B cell (primary cell): ENCODE data around the gene EML6. TPM values are rescaled to one million over a fixed set of nuclear protein-coding genes. Genes with fewer than 3 reads are reported as not detected.
"Not testable (repeated sequence)": the region's sequence is repeated elsewhere in the genome, so short reads cannot be mapped to it uniquely, and the experiment has no call there.

ENCODE experiments used
- ATAC-seq: fragments of 200-7000 bp; cut with Tn5 transposase; one replicate; pipeline ENCODE4 v1.10.0; 2021; ENCODE audit warnings: low read depth, mild to moderate bottlenecking, moderate number of reproducible peaks, moderate library complexity
- CTCF ChIA-PET: fragments of 350-600 bp; sonication (Branson Sonifier 250); formaldehyde crosslinking; loops from one replicate; lab custom pipeline; 2021; ENCODE audit warnings: antibody characterized with exemption, inconsistent platforms; lab: Charles Lee
- POLR2A ChIA-PET: fragments of 350-600 bp; sonication (Branson Sonifier 250); formaldehyde crosslinking; loops from one replicate; lab custom pipeline; 2021; ENCODE audit warnings: antibody characterized with exemption; lab: Charles Lee
- DNase-seq: peaks from one replicate; pipeline ENCODE4 v3.0.0; 2013
- H2AFZ ChIP-seq: 2 replicates; pipeline ENCODE4 v1.6.1; 2012; ENCODE audit warnings: mild to moderate bottlenecking, low read depth, low read length; ENCODE audit not compliant: insufficient read depth, poor library complexity, severe bottlenecking
- H3K27ac ChIP-seq, 2 donors: 1 replicate in 1 of 2; 2 replicates in 1 of 2; pipeline ENCODE4 v1.5.1; 2012 to 2013; ENCODE audit warnings: low read length in 2 of 2, mild to moderate bottlenecking in 2 of 2, moderate library complexity in 1 of 2
- H3K27me3 ChIP-seq, 4 experiments: fragments of 200-600 bp in 1 of 4; sonication (generic) in 1 of 4; replicated peaks in 1 of 4; 1 replicate in 2 of 4; 2 replicates in 2 of 4; pipeline versions ENCODE4 v1.6.1 to v1.7.0; 2013 to 2016; ENCODE audit warnings: low read length in 3 of 4, mild to moderate bottlenecking in 2 of 4, mixed read lengths in 1 of 4, moderate library complexity in 1 of 4; ENCODE audit not compliant: insufficient read depth in 4 of 4, control insufficient read depth in 3 of 4; ENCODE audit errors: control extremely low read depth in 1 of 4
- H3K36me3 ChIP-seq, 2 experiments: replicated peaks in 1 of 2; 1 replicate in 1 of 2; 2 replicates in 1 of 2; pipeline versions ENCODE4 v1.6.1 to v1.7.1; 2013; ENCODE audit warnings: low read length in 1 of 2; ENCODE audit not compliant: insufficient read depth in 2 of 2, control insufficient read depth in 1 of 2; ENCODE audit errors: control extremely low read depth in 1 of 2, extremely low read depth in 1 of 2
- H3K4me1 ChIP-seq, 2 donors: fragments of 200-600 bp in 1 of 2; sonication (generic) in 1 of 2; 1 replicate in 1 of 2; 2 replicates in 1 of 2; pipeline versions ENCODE4 v1.5.1 to v1.6.1; 2013 to 2017; ENCODE audit warnings: low read length in 2 of 2; ENCODE audit not compliant: control insufficient read depth in 2 of 2, insufficient read depth in 2 of 2
- H3K4me2 ChIP-seq: replicated peaks from 2 replicates; pipeline ENCODE3; 2012; ENCODE audit warnings: mild to moderate bottlenecking, low read depth, low read length; ENCODE audit not compliant: poor library complexity, severe bottlenecking
- H3K4me3 ChIP-seq, 5 experiments: fragments of 200-600 bp in 1 of 5; sonication (generic) in 1 of 5; 1 replicate in 3 of 5; 2 replicates in 2 of 5; pipeline versions ENCODE4 v1.5.1 to v1.7.0; 2011 to 2016; ENCODE audit warnings: low read length in 4 of 5, mild to moderate bottlenecking in 4 of 5, low read depth in 2 of 5, control low read depth in 1 of 5, moderate library complexity in 1 of 5; ENCODE audit not compliant: insufficient read depth in 1 of 5; ENCODE audit errors: control extremely low read depth in 1 of 5, extremely low read depth in 1 of 5
- H3K79me2 ChIP-seq: fragments of 200-600 bp; sonication (generic); one replicate; pipeline ENCODE4 v1.6.0; 2016; ENCODE audit warnings: low read length; ENCODE audit not compliant: control insufficient read depth, insufficient read depth
- H3K9ac ChIP-seq: fragments of 200-600 bp; sonication (generic); 2 replicates; pipeline ENCODE4 v1.6.1; 2017; ENCODE audit warnings: mild to moderate bottlenecking, low read length, moderate library complexity
- H3K9me3 ChIP-seq, 3 donors: one replicate each; pipeline versions ENCODE4 v1.6.1 to v1.7.1; 2013; ENCODE audit warnings: low read length in 2 of 3; ENCODE audit not compliant: control insufficient read depth in 2 of 3, insufficient read depth in 1 of 3; ENCODE audit errors: control extremely low read depth in 1 of 3
- H4K20me1 ChIP-seq: 2 replicates; pipeline ENCODE4 v1.6.0; 2012; ENCODE audit warnings: mild to moderate bottlenecking, low read length; ENCODE audit not compliant: insufficient read depth, control insufficient read depth, poor library complexity, severe bottlenecking
- H3K27ac Mint-ChIP-seq: one replicate; pipeline ENCODE4 v1.8.0; 2021; ENCODE audit warnings: mixed read lengths
- H3K27me3 Mint-ChIP-seq: one replicate; pipeline ENCODE4 v1.8.0; 2021; ENCODE audit warnings: mixed read lengths
- H3K4me1 Mint-ChIP-seq: one replicate; pipeline ENCODE4 v1.8.0; 2021; ENCODE audit warnings: mixed read lengths
- H3K4me3 Mint-ChIP-seq: one replicate; pipeline ENCODE4 v1.8.0; 2021; ENCODE audit warnings: mixed read lengths
- H3K9me3 Mint-ChIP-seq: one replicate; pipeline ENCODE4 v1.8.0; 2022; ENCODE audit warnings: mixed read lengths; ENCODE audit not compliant: insufficient read depth
- CTCF ChIP-seq: fragments of 200-600 bp; IDR thresholded peaks from one replicate; pipeline ENCODE4 v1.8.0; 2022; ENCODE audit warnings: antibody characterized with exemption, mild to moderate bottlenecking
- EZH2 ChIP-seq: IDR thresholded peaks from 2 replicates; pipeline ENCODE4 v1.6.1; 2012; ENCODE audit warnings: borderline replicate concordance, low read depth, mild to moderate bottlenecking, moderate library complexity, low read length; ENCODE audit not compliant: insufficient read depth, poor library complexity, severe bottlenecking
- whole genome bisulfite sequencing: methylation state at CpG from one replicate; pipeline ENCODE4 v1.1.5; 2013; ENCODE audit warnings: missing lambda C conversion rate; ENCODE audit not compliant: insufficient coverage; 5-methylcytosine and 5-hydroxymethylcytosine counted together
- intact Hi-C: fragments of 100-400 bp; cut with micrococcal nuclease; formaldehyde crosslinking; loops from one replicate; pipeline ENCODE4 v1.10.0; 2022
- polyA plus RNA-seq: library from polyadenylated mRNA; depleted of rRNA; stranded (reverse); fragments of >200 nt; gene quantifications from 2 replicates; pipeline ENCODE4 v1.2.3, GENCODE V29; 2012
- total RNA-seq, 2 donors: library from RNA; stranded (reverse); fragments of 120-200 nt in 1 of 2; gene quantifications; 1 replicate in 1 of 2; 2 replicates in 1 of 2; pipeline versions ENCODE4 v1.2.3 to v1.2.4, GENCODE V29; 2013 to 2022

EML6 gene
- total and polyA plus RNA-seq, 2 donors (not counting 1 experiment from before 2014, with no cell fraction given), result 42.5 to 53.7 TPM

- Mint-ChIP-seq H3K4me1 (peaks cover 15% of the 10 kb centered on the region), H3K27ac (no peak overlapping the region), H3K9me3 (no peaks in the 10 kb centered on the region), H3K27me3 (no peaks in the 10 kb centered on the region), H3K4me3 (no peak overlapping the region)
- DNase-seq (no peak), ATAC-seq (no peak)
- intact Hi-C loops, result no loop called here
- Histone ChIP-seq H3K4me3 (no peak overlapping the region), H3K4me1 (peaks cover 11 to 16% of the 10 kb centered on the region in 2 donors), H2AFZ (no peak overlapping the region), H3K9ac (no peak overlapping the region), H3K27me3 (no peaks in the 10 kb centered on the region), H3K36me3 (no peaks in the 10 kb centered on the region), H3K9me3 (no peaks in the 10 kb centered on the region), H3K79me2 (no peaks in the 10 kb centered on the region), H3K27ac (no peak overlapping the region), H3K4me2 (no peak overlapping the region), H4K20me1 (no peaks in the 10 kb centered on the region)
- ChIA-PET CTCF (interaction anchor here (0.5 to 4.1 kb wide), 9 partner anchors 10 to 734 kb away, joined by 3 to 76 read pairs (median 4); no protein-coding TSS in a partner anchor), POLR2A (no interaction called here)
- TF ChIP-seq CTCF (no peak), EZH2 (no peak)
- WGBS, result 92% methylated on average over 2 of the region's 7 CpGs
Measured at GRCh38 chr2:54840559-54841468, 117.4 kb downstream of the EML6 start.

GRCh38 chr2:54841500-54841899 is 118.0 kb downstream of the EML6 start:
- WGBS, result 95% methylated on average over 7 of the region's 10 CpGs
- H3K4me1 Mint-ChIP-seq, result peaks cover 15% of the 10 kb centered on the region
- H3K4me2 ChIP-seq, POLR2A ChIA-PET, H3K9ac ChIP-seq, H3K27me3 Mint-ChIP-seq, H3K9me3 ChIP-seq, H4K20me1 ChIP-seq, H3K4me3 ChIP-seq, intact Hi-C loops, ATAC-seq, H3K36me3 ChIP-seq, H3K27ac Mint-ChIP-seq, H3K4me3 Mint-ChIP-seq, H3K9me3 Mint-ChIP-seq, H2AFZ ChIP-seq, H3K79me2 ChIP-seq, H3K27me3 ChIP-seq, H3K27ac ChIP-seq, DNase-seq: not testable (repeated sequence)
- CTCF ChIA-PET, result interaction anchor here (0.6 to 1.2 kb wide), 2 partner anchors 134 to 734 kb away, joined by 3 read pairs; no protein-coding TSS in a partner anchor
- peaks cover 13 to 19% of the 10 kb centered on the region in 2 donors for H3K4me1 ChIP-seq
